ENCODE measurements around the gene KRT85. TPM values are rescaled to one million over a fixed set of nuclear protein-coding genes. Genes with fewer than 3 reads are reported as not detected.

Gene KRT85
- polyA plus RNA-seq, 10 donors: 1.7 TPM; not detected in 9

Other genes with a start within 250 kb of the KRT85 start
- gene KRT80, start 175.5 kb downstream of the KRT85 start, polyA plus RNA-seq (ENCODE audit: insufficient read length in 10 of 10): 10 to 100 TPM in 2 of 10 donors, 1 to 10 TPM in 8; 4.4 to 12.8 (median 7.6) TPM
- gene KRT7, start 134.2 kb downstream of the KRT85 start, polyA plus RNA-seq (ENCODE audit: insufficient read length in 10 of 10): 1 to 10 TPM in 2 of 10 donors, under 1 TPM in 5, not detected in 3; 0.16 to 4.3 (median 0.65) TPM
- gene KRT86, start 92.8 kb downstream of the KRT85 start, polyA plus RNA-seq (ENCODE audit: insufficient read length in 10 of 10): under 1 TPM in 8 of 10 donors, not detected in 2; 0.15 to 0.52 (median 0.28) TPM
- gene KRT81, start 75.9 kb downstream of the KRT85 start, polyA plus RNA-seq (ENCODE audit: insufficient read length in 10 of 10): under 1 TPM in 4 of 10 donors, not detected in 6; 0.08 to 0.18 (median 0.10) TPM
- not detected for gene KRT83, start 46.1 kb downstream of the KRT85 start, polyA plus RNA-seq (ENCODE audit: insufficient read length in 10 of 10)
- not detected for gene KRT84, start 18.2 kb upstream of the KRT85 start, polyA plus RNA-seq (ENCODE audit: insufficient read length in 10 of 10)
- not detected for gene KRT82, start 38.9 kb upstream of the KRT85 start, polyA plus RNA-seq (ENCODE audit: insufficient read length in 10 of 10)
- under 1 TPM in 1 of 10 donors, not detected in 9; 0.25 TPM for gene KRT75, start 66.9 kb upstream of the KRT85 start, polyA plus RNA-seq (ENCODE audit: insufficient read length in 10 of 10)
- 1 to 10 TPM in 1 of 10 donors, under 1 TPM in 1, not detected in 8; 0.14 to 3.1 TPM for gene KRT6B, start 84.7 kb upstream of the KRT85 start, polyA plus RNA-seq (ENCODE audit: insufficient read length in 10 of 10)
- 1 to 10 TPM in 1 of 10 donors, under 1 TPM in 1, not detected in 8; 0.32 to 1.3 TPM for gene KRT6C, start 106.3 kb upstream of the KRT85 start, polyA plus RNA-seq (ENCODE audit: insufficient read length in 10 of 10)
- gene KRT6A, start 125.8 kb upstream of the KRT85 start, polyA plus RNA-seq (ENCODE audit: insufficient read length in 10 of 10): 10 to 100 TPM in 2 of 10 donors, under 1 TPM in 1, not detected in 7; 0.20 to 38.7 (median 20.8) TPM
- gene KRT5, start 152.9 kb upstream of the KRT85 start, polyA plus RNA-seq (ENCODE audit: insufficient read length in 10 of 10): 100 to 1,000 TPM in 2 of 10 donors, 1 to 10 TPM in 3, under 1 TPM in 4, not detected in 1; 0.43 to 538 (median 1.1) TPM
- not detected for gene KRT71, start 185.7 kb upstream of the KRT85 start, polyA plus RNA-seq (ENCODE audit: insufficient read length in 10 of 10)
- under 1 TPM in 2 of 10 donors, not detected in 8; 0.08 to 0.12 TPM for gene KRT74, start 206.4 kb upstream of the KRT85 start, polyA plus RNA-seq (ENCODE audit: insufficient read length in 10 of 10)
- gene KRT72, start 234.0 kb upstream of the KRT85 start, polyA plus RNA-seq (ENCODE audit: insufficient read length in 10 of 10): 1 to 10 TPM in 1 of 10 donors, under 1 TPM in 1, not detected in 8; 0.30 to 1.5 TPM

All from muscle of back (tissue), 10 donors.